Motor neuron (in vitro differentiated cells): ENCODE data around the gene LRP1-AS. TPM values are rescaled to one million over a fixed set of nuclear protein-coding genes. Genes with fewer than 3 reads are reported as not detected.
A peak's percentile ranks its signal among the peaks of the same experiment; 100 is the strongest.

Source experiments
- ATAC-seq, 8 experiments: fragments of 200-7000 bp; cut with Tn5 transposase; replicated peaks in 6 of 8; 2 replicates each; pipeline ENCODE4 v1.8.0; 2021; ENCODE audit warnings: mild to moderate bottlenecking in 8 of 8, moderate library complexity in 8 of 8
- H3K27ac ChIP-seq, 2 donors: fragments of 250-450 bp; sonication (Bioruptor Pico); 2 replicates each; pipeline ENCODE4 v1.9.0; 2021; ENCODE audit warnings: antibody characterized with exemption in 2 of 2, mild to moderate bottlenecking in 2 of 2, moderate library complexity in 1 of 2
- H3K4me1 ChIP-seq, 2 donors: fragments of 250-450 bp; sonication (Bioruptor Pico); replicated peaks in 1 of 2; 2 replicates each; pipeline ENCODE4 v1.6.1; 2021; ENCODE audit warnings: antibody characterized with exemption in 2 of 2, mild to moderate bottlenecking in 2 of 2, moderate library complexity in 1 of 2
- H3K4me3 ChIP-seq, 5 donors: fragments of 250-450 bp; sonication (Bioruptor Pico); 2 replicates each; pipeline ENCODE4 v1.9.0; 2021; ENCODE audit warnings: antibody characterized with exemption in 5 of 5, mild to moderate bottlenecking in 5 of 5, moderate library complexity in 4 of 5
- WGBS, 10 experiments: fragments of 450-650 bp; shearing (Covaris generic); methylation state at CpG; one replicate each; pipeline ENCODE4 v1.0.0; 2022; 5-methylcytosine and 5-hydroxymethylcytosine counted together
- in situ Hi-C, 9 experiments: fragments of 400-800 bp; cut with MboI; loops; one replicate each; pipeline ENCODE4 v1.15.0; 2021; ENCODE audit warnings: low sequenced_read_pairs in 9 of 9, low pct_unique_long_range_greater_than_20kb in 2 of 9; ENCODE audit not compliant: unreplicated experiment in 9 of 9
- total RNA-seq, 8 experiments: library from RNA; unstranded; fragments of 300-600 nt; gene quantifications; 2 replicates each; pipeline versions ENCODE4 v1.2.3 to v1.2.4, GENCODE V29; 2022

The LRP1-AS gene
- total RNA-seq, 8 experiments from 2014 or later = 0.57 to 0.81 (median 0.71) TPM; not detected in 3

DNA sequence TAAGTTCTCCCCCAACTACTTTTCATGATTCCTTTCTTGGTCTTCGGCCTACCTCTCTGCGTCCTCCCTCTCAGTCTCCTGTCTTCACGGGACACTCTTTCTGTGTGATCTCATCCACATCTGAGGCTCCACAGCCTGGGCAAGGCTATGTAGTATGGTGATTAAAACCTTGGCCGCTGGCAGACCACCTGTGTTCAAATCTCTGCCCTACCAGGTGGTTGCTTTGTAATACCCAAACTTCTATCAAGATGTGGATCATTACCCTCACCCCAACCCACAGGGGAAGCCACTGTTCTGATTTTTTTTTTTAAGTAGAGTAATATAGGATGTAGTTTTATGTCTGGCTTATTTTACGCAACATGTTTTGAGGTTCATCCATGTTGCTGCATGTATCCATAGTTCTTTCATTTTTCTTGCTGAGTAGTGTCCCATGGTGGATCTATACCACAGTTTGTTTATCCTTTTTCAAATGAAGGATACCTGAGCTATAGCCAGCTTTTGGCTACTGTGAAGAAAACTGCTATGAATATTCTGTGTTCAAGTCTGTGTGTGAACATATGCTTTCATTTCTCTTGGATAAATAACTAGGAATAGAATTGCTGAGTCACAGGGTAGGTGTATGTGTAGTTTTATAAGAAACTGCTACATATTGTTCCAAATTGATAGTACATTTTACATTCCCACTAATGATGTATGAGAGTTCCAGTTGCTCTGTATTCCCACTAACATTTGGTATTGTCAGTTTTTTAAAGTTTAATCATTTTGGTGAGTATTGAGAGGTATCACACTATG is 27.9 kb downstream of the LRP1-AS start:
- WGBS, 10 experiments = 64 to 100% (median 93%) methylated on average over 1 to 4 of the region's 5 CpGs
- peak in 2 of 8 experiments; percentile 46 to 58 for ATAC-seq

DNA sequence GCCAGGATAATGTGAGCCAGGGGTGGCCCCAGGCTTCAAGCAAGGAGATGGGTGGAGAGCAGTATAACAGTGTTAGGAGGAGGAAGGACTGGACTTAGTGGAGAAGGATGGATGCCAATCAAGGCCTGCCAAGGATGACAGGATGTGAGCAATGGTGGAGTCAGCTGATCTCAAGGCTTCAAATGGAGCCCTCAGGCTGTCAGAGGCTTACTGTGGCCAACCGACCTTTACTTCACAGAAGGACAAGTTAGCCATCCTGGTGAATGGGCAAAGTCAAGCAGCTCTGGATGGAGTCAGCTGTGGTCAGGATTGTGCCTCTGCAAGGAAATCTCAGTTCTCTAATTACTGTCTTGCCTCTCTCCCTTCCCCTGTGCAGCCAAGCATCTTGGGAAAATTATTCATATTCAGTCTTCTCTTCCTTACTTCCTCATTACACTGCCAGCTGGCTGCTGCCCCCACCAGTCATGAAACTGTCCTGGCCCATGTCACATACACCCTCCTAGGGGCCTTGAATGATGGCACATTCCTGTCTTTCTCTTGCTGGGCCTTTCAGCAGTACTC is 28.6 kb downstream of the LRP1-AS start:
- ATAC-seq = peak in 4 of 8 experiments; percentile 16 to 58 (median 40)
- in situ Hi-C loops = no loop called here
- 50 to 80% (median 63%) methylated on average over 1 of the region's 1 CpG; no CpG with 5 or more reads in 5 of the 10 experiments for WGBS, 10 experiments

More for the DNA sequence above, 27.9 kb downstream of the LRP1-AS start:
- in situ Hi-C loops = loop anchor here in 3 of 9 experiments (10.0 kb wide), 2 partner anchors 55 to 65 kb away; no protein-coding TSS in a partner anchor
- Histone ChIP-seq H3K4me3 (no peak overlapping the region), H3K4me1 (no peaks in the 10 kb centered on the region), H3K27ac (no peak overlapping the region)

DNA sequence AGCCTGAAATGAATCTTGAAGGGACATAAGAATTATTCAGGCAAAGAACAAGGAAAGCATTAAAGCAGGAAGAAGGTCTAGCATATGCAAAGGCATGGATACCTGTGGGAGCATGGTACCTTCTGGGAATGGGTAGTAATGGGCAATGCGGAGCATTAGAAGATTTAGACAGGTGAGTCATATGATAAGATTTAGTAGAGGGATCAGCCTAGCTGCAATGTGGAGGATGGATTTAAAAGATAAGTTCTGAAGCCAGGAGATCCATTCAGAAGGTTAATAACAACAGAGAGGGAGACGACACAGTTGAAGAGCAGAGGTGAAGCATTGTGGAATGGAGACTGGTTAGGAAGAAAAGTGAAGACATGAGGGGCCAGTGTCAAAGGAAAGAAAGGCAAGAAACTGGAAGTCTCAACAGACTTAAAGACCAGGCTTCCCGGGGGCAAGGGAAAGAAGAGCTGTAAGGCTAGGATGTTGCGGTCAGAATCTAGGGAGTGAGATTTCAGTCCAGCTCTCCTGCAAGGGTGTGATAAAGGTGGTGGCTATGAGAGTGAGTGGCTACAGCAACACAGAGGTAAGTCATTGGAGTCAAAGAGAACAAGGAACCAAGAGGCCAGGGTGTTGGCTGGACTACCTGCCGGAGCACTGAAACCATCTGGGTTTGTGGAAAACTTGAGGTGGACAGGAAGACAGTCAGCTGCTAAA is 30.7 kb downstream of the LRP1-AS start:
- Histone ChIP-seq H3K4me1 (peaks cover 3 to 5% of the 10 kb centered on the region in 2 donors), H3K27ac (no peak overlapping the region), H3K4me3 (no peak overlapping the region)
- ATAC-seq = no peak
- in situ Hi-C loops = no loop called here
- 20 to 100% (median 80%) methylated on average over 1 to 5 of the region's 5 CpGs; no CpG with 5 or more reads in 1 of the 10 experiments for WGBS, 10 experiments

More for the DNA sequence above, 28.6 kb downstream of the LRP1-AS start:
- H3K4me3 ChIP-seq = no peak overlapping the region
- no peaks in the 10 kb centered on the region for H3K4me1 ChIP-seq
- H3K27ac ChIP-seq = no peak overlapping the region

DNA sequence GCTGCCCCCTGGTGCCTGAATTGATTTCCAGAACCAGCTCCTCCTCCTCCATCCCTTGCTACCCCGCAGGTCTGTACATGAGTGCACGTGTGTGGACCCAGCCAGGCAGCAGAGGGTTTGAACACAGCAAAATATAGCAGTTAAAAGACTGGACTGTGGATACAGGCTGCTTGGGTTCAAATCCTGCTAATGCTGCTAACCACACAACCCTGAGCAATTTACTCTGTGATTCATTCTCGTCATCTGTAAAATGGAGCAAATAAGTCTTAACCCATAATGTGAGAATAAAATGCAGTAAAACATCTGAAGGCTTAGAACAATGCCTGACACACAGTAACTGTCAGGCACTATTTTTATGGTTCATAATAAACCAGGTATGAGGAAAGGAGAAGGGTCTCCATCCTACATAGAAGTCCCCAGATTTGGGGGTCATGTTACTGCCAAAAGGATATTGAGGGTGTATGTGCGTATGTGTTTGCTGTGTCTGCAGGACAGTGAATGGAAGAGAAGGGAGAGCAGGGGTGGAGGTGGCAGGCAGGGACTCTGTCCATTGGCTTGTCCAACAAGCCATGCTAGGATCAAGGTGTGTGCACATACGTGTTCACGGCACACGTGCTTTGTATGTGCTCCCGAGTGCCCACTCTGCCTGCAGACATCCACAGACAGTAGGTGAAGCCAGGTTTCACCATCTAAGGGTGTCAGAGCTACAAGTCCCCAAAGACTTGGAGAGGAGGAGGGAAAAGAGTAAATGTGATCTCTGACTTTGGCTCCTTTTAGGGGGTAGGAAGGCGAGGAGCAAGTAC is 34.7 kb downstream of the LRP1-AS start:
- ATAC-seq = peak in 2 of 8 experiments; percentile 42 to 48
- H3K4me3 ChIP-seq = peak overlapping the region in 3 of 5 donors; percentile 17 to 31 (median 28)
- in situ Hi-C loops = loop anchor here in 1 of 9 experiments (5.0 kb wide), 1 partner anchor 40 kb away; no protein-coding TSS in a partner anchor
- H3K4me1 ChIP-seq = peaks cover 21 to 25% of the 10 kb centered on the region in 2 donors
- WGBS, 10 experiments = 27 to 100% (median 74%) methylated on average over 1 to 9 of the region's 9 CpGs; no CpG with 5 or more reads in 1 of the 10 experiments
- H3K27ac ChIP-seq = no peak overlapping the region

DNA sequence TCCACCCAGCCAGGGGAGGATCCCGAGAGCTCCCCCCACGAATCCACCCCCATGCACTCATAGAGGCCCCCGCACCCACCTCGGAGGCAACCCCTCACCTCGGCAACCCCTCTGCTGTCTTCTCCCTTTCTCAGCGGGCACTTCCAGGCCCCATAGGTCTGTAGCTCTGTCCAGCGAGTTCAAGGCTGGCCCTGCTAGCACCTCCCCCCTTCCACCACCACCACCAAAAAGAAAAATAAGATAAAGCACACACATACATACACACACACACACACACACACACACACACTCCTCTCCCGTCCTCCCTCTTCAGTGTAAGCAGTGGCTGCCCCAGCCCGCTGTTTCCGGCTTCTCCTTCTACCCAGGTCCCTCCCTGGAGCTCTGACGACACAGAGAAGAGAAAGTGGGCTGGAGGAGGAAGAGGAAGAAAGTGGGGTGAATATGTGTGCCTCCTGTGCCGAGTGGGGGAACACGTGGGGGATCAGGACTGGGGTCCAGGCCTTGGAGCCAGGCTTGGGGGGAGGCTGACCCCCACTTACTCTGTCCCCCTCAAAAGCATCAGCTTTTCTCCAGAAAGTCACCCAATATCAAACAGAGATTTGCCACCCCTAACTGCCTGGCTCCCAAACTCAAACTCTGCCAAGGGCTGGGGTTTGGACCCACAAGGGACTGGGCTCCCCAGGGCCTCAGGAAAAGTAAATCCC is 36.2 kb downstream of the LRP1-AS start, which contains the start of gene STAT6:
TSS of gene STAT6 (minus strand) at position 332 of the 704 bp plus-strand sequence. CDS start 3,084 bp downstream, outside the sequence.
- ATAC-seq = peak; percentile 38 to 66 (median 48)
- peak within 1 kb of the TSS; percentile 66 to 88 for H3K27ac ChIP-seq
- 0% methylated on average over 3 of the region's 13 CpGs; no CpG with 5 or more reads in 9 of the 10 experiments for WGBS, 10 experiments
- in situ Hi-C loops = loop anchor here in 1 of 9 experiments (5.0 kb wide), 1 partner anchor 39 kb away; no protein-coding TSS in a partner anchor
- H3K4me1 ChIP-seq = peaks cover 21 to 25% of the 10 kb centered on the region in 2 donors
- peak within 1 kb of the TSS; percentile 5 to 31 (median 20) for H3K4me3 ChIP-seq

DNA sequence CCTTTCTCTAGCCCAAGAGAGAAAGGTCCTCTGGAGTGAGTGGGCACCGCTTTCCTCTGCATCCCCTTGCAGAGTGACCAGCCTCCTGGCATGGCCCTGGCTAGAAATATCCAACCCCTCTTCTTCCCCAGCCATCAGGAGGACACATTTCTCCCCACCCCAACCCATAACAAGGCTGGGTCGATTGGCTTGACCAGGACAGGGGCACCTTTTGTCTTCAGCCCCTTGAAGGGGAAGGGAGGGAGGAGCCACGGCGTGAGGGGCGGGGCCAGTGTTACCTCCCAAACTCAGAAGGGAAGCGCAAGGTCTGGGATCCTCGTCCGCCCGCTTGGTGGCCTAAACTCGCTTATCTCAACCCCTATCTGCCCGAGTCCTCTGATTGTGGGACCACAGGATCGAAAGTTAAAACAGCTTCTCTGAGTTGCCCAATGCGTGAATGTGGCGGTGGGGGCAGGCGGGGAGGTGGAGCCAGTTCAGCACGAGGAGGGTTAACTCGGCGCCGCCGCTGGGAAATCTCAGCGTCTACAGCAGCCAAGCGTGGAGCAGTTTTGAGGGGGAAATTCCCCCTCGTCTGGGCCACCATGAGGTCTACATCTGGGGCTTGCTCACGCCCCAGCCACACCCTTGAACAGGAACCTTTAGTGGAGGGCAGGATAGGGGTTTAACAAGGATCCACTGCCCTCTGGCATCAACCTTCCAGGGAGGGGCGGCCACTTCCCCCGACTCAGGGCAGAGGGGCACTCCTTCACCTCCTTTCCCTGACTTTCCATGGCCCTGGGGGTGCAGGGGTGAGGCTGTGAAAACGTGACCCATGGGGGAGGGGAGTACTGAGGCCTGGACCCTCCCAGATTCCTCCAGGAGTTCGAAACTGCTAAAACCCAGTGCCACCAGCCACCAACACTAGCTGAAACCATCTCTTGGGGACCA is 37.1 kb downstream of the LRP1-AS start:
- WGBS, 10 experiments = 0% methylated on average over 1 to 2 of the region's 28 CpGs; no CpG with 5 or more reads in 8 of the 10 experiments
- H3K27ac ChIP-seq = peak overlapping the region in 1 of 2 donors; percentile 88
- peak in 3 of 8 experiments; percentile 6 to 33 (median 8) for ATAC-seq
- H3K4me3 ChIP-seq = peak overlapping the region in 4 of 5 donors; percentile 9 to 31 (median 22)
- in situ Hi-C loops = loop anchor here in 1 of 9 experiments (5.0 kb wide), 1 partner anchor 38 kb away; no protein-coding TSS in a partner anchor
- peaks cover 21 to 25% of the 10 kb centered on the region in 2 donors for H3K4me1 ChIP-seq

DNA sequence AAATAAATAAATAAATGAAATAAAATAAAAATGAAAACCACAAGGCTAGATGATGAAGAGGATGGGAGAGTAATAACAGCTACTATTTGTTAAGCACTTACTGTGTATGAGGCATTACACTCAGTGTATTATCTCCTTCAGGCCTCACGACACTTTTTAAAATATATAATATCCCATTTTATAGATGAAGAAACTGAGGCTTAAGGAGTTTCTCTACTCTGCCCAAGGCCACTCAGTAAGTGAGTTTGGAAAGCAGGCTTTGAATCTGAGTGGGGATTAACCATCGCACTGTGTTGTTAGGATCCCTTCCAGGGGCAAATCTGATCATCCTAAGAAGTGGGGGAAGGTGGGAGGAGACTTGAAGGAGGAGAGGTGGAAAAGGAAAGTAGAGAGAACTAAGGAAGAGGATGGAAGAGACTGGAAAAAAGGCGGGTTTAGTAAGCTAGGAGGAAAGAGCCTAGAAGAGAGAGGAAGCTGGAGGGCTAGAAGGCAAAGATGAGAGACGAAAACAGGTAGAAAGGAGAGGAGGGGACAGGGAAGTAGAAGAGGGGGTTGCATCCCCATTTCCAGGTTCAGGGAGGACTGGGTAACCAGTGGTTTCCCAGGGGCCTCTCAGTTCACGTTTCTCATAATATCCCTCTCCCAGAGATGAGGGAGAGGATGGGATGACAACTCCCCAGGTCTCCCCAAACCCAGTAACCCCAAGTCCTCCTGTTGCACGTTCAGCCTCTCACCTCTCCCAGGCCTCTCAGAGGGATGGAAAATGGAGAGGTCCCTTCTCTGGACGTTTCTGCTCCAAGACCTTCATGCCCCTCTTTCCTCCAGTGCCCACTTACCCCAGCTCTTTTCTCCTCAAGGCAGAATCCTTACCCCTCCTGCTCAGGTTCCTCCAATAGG is 38.0 kb downstream of the LRP1-AS start:
- peak overlapping the region in 2 of 5 donors; percentile 28 to 31 for H3K4me3 ChIP-seq
- in situ Hi-C loops = loop anchor here in 1 of 9 experiments (5.0 kb wide), 1 partner anchor 37 kb away; no protein-coding TSS in a partner anchor
- H3K27ac ChIP-seq = no peak overlapping the region
- no peak for ATAC-seq
- H3K4me1 ChIP-seq = peaks cover 21 to 25% of the 10 kb centered on the region in 2 donors
- 32 to 100% (median 82%) methylated on average over 2 to 6 of the region's 7 CpGs; no CpG with 5 or more reads in 1 of the 10 experiments for WGBS, 10 experiments

DNA sequence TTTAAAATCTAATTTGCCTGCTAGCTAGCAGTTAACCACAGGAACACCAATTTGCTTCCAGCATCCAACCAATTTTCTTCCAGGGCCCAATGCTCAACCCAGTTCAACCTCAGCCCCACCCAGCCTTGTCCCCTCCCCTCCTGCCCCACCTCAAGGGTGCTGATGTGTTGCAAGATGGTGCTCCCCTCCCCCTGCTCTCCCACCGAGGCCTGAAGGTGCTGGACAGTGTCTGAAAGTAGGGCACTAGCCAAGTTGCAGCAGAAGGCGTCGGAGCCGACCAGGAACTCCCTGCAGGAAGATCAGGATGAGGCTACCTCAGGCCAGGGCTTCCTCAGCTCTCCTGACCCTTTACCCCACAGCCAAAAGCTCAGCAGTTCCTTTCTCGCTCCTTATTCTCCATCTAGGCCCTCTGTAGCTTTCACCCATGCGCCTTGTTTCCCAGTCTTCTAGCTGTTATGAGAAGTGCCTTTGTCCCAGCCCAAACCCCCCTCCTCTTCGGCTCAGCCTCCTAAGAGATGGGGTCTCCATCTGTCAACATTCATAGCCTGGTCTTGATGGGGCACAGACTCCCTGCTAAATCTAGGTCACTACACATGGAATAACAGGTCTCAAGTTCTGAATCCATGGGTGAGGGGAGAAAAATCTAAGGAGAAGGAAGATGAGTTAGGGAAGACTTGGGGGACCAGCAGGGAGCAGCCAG is 39.8 kb downstream of the LRP1-AS start:
- 54 to 100% (median 76%) methylated on average over 1 to 3 of the region's 7 CpGs; no CpG with 5 or more reads in 7 of the 10 experiments for WGBS, 10 experiments
- H3K4me3 ChIP-seq = no peak overlapping the region
- H3K4me1 ChIP-seq = peaks cover 21 to 24% of the 10 kb centered on the region in 2 donors
- no peak for ATAC-seq
- in situ Hi-C loops = no loop called here
- H3K27ac ChIP-seq = no peak overlapping the region

DNA sequence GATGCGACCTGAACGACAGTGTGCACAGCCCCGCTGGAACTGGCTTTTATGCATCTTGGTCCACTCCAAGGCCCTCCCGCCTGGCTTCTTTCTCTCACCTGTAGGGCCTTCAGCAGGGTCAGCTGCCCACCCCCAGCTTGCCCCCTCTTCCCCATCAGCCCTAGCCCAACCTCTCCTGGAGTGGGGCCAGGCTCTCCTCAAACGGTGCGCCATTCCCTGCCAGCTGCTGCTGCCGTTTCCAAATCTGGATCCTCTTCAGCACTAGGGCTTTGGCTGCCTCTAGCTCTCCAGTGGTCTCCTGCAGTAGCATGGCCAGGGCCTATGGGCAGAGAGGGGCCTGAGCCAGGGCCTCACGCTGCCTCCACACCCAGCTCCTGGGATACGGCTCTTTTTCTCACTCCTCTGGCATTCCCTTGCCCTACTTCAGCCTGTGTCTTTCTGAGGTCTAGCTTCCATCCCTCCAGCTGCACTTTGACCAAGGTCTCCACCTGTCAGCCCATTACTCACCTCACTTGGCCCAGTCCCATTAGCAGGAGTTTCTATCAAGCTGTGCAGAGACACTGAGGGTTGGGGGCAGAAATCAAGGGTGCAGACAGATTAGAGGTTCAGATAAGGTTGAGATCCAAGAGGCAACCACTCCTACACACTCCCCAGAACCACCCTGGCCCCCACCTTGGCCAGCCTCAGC is 41.3 kb downstream of the LRP1-AS start:
- Histone ChIP-seq H3K27ac (no peak overlapping the region), H3K4me3 (no peak overlapping the region), H3K4me1 (peaks cover 14 to 23% of the 10 kb centered on the region in 2 donors)
- in situ Hi-C loops = no loop called here
- WGBS, 10 experiments = 92 to 100% (median 100%) methylated on average over 1 to 3 of the region's 9 CpGs; no CpG with 5 or more reads in 7 of the 10 experiments
- ATAC-seq = no peak
